CD4-positive, alpha-beta T cell treated with Interleukin-10 for 1 hour (primary cell): ENCODE measurements around the gene RHBDL2.
"Not testable (repeated sequence)": the region's sequence is repeated elsewhere in the genome, so short reads cannot be mapped to it uniquely, and the experiment has no call there.

Experiments
- DNase-seq: peaks from one replicate; pipeline ENCODE4 v3.0.0-alpha.2; 2020

Gene RHBDL2

DNA sequence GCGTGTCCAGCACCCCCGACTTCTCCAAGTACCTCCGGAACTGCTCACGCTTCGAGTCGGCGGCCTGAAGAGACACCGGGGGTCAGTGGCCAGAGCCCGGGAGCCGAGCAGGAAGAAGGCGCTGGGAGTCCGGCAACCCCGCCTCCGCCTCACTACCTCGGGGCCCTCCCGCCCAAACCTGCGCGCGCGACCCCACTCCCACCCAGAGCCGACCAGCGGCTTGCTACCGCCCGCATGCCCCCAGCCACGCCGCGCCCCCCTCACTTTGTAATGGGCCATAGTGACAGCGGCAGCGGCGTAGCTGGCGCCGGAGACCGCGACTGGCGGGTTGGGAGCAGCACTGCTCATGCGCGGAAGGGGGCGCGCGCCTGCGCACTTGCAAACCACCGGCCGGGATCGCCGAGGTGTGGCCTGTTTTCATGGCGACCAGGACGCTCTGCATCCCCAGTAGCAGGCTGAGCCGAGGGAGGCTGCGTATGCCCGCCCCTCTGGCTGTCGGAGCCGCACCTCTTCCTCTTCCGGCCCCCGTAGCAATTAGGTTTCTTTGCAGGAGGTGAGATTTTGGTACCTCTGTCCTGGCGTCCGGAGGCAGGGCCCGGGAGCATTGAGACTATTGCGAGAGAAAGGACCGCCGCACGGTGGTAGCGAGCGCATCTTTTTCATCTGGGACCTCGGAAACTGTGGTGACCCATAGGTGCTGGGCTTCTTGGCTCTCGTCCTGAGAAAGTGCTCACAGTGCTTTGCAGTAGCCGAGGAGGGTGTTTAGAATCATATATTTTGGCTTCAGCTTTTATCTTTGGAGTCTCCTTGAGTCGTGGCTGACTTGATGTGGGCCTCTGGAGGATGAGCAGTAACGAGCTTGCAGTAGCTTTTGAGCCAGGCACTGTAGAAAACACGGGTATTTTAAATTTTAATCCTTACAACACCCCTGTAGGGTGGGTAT, 68.3 kb downstream of the RHBDL2 start, which contains the start of gene MYCBP:
MYCBP (minus strand) TSS at position 322 of the 943 bp plus-strand sequence; CDS start at position 279, 43 bp downstream.
- DNase-seq = peak; percentile 98

DNA sequence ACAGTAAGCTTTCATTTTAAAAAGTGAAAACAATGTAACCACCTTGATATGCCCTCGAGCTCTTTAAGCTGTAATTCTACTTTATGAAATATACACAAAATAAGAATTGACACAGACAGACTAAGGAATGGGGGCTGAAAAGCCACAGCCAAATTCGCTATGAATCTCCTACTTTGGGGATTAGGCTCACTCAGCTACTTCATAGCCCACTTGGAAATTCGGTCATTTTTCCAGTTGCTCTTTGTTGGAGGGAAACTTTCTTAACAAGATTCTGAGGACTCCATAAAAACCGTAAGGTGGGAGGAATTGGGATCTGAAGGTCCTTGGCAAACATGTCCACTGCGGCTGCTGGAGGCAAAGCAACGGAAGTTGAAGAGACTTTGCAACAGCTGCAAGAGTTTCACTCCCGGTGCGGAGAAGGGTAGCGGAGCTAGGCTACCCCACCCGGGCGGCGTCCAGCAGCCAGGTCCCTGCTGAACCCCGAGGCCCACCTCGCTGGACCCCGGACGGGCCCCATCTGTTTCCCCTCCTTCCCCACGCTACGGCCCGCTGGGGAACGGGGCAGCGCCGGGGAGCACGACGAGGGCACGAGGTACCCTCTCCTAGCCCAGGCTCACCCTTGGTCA, 69.1 kb downstream of the RHBDL2 start:
- DNase-seq = peak; percentile 21

DNA sequence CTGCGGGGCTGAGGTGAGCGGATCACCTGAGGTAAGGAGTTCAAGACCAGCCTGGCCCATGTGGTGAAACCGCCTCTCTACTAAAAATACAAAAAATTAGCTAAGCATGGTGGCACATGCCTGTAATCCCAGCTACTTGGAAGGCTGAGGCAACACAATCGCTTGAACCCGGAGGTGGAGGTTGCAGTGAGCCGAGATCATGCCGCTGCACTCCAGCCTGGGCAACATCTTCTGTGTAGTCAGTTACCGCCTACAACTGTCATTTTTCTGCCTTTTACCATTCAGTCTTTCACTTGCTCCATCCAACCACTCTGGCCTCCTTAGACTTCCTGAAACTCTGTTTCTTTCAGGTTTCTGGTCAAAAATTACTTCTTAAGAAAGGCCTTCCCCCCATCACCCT, 70.6 kb downstream of the RHBDL2 start:
- DNase-seq = no peak

DNA sequence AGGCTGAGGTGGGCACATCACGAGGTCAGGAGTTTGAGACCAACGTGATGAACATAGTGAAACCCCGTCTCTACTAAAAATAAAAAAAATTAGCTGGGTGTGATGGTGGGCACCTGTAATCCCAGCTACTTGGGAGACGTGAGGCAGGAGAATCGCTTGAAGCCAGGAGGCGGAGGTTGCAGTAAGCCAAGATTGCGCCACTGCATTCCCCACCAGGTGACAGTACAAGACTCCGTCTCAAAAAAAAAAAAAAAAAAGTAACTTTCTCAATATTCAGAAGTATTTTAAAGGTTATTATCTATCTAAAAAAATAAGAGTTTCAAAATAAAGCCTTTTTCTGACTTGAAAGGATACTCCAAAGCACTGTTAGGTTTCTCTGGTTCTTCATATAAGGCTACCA, 74.4 kb downstream of the RHBDL2 start:
- DNase-seq = no peak

DNA sequence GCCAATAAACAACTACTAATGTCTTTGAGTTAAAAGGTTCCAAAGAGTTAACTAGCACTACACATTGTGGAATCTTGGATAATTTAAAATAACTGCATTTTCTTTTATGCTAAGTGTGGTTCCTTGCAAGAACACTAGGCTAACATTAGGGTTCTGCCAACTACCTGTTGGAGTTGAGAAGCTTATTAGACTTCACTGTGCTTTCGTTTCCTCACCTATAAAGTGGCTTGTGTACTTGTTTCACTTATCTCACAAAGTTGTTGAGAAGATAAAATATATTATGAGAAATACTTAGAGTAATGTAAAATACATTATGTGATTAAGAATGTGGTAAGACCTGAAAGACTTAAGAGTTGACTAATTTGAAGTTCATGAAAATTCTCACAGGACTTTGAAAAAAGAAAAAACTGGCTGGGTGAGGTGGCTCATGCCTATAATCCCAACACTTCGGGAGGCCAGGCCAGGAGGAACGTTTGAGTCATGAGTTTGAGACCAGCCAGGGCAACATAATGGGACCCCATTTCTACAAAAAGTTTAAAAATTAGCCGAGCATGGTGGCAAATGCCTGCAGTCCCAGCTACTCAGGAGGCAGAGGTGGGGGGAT, 76.4 kb downstream of the RHBDL2 start:
- DNase-seq = no peak

DNA sequence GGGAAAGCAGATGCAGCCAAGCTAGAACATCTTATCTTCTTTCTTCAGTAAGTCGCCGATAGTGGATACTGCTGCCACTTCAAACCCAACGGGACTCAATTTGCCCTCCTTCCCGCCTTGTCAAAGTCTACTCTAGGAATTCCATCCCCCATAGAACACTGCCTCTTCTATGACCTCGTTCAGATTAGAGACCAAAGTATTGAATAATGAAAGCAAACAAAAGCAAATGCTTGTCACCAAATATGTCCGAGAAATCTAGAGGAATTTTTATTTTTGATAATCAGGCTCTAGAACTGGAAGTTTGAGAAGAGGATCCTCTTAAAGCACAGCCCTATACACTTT, 81.2 kb downstream of the RHBDL2 start:
- DNase-seq = no peak

DNA sequence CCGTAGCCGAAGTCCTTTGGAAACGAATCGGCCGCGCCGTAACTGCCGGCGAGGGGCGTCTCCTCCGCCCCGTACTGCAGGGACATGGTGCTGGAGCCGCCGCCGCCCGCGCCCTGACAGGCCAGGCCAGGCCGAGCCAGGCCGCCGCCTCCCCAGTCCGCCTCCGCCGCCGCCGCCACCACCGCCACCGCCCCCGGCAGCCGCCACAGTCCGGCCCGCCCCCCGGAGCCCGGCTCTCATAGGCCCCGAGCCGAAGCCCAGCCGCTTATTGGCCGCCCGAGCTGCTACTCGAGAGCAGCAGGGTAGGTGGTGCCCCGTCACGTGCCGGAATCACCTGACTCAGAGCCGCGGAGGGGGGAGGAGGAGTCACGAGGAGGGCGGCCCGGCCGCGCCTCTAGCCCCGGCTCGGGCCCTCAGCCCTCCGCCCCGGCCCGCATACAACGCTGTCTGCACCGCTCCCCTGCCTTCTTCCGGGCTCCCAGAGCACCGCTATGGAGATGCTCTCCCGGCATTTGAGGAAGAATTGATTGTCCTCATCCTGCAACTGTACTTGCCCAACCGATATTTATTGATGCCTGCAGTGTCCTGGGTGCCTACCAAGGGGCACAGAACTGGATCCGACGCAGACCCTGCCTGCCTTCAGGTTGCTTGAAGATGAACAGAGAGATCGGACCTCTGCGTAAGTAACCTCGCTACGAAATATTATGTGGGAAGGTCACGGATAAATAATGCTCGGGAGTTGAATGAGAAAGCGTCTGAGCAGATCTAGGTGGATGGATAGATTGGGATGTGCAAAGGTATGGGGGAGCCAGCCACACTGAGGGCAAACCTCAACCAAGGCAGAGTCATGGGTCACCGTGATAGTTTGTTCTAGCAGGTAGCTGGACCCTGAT, 81.8 kb downstream of the RHBDL2 start, which contains the start of gene RRAGC:
RRAGC (minus strand) TSS at position 212 of the 893 bp plus-strand sequence; CDS start at position 86, 126 bp downstream.
- peak; percentile 98 for DNase-seq

DNA sequence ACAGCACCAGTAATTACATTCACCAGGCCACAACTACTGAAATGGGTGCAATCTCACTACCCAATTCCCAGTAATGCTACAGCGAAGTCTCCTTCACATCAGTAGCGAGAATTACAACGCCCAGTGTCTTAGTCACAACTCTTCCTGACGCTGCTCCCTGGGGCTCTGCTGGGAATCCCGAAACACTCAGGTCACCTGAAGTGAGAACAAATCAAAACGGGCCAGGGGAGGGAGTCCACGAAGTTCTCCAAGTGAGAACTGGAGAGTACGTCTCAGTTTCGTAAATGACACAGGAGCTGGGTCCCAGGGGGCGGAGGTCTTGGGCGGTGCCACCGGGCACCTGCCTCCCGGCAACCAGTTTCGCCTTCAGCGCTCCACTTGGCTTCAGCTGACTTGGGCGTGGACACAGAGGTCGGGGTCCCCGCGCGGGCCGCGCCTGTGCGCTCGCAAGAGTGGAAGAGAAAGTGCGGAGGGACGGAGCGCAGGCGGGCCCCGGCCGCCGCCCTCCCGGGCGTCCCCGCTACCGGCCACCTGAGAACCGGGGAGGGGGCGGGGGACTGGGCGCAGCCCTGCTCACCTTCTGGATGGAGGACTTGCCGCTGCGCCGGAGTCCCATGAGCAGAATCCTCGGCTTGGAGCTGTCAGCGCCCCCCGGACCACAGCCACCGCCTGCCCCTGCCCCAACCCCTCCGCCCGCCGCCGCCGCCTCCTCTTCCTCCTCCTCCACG, 82.6 kb downstream of the RHBDL2 start:
- peak; percentile 42 for DNase-seq

DNA sequence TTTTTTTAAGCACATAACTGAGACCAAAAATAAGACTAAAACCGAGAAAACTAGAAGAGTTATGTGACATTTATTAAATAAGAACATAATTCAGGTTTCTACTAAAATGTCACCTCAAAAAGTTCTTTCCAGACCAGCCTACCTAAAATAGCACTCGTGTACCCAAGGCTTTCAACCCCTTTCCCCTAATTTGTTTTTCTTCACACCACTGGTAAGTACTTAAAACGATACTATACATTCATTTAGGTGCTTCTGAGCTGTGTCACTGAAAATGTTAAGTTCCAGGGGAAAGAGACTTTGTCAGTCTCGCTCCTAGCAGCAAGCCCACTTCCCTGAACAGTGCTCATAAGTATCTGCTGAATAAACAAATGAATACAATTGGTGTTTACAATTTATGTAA, 88.8 kb downstream of the RHBDL2 start:
- no peak for DNase-seq

DNA sequence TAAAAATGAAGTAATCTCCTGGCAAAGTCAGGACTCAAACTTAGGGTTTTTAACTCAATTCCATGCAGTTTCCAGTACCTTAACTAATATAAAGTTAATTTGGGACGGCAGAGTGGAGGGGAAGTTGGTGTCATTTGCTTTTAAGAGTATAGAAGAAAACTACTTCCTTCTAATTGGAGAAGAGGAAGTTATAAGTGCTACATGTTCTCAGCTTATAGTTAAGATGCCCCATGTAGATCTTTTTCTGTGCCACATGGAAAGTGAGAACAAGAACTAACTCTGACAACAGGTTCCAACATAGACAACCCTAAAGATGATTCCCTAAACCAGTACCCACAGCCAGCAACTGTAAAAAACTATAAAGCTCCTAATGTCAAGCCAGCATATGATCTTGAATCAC, 93.6 kb downstream of the RHBDL2 start:
- no peak for DNase-seq

DNA sequence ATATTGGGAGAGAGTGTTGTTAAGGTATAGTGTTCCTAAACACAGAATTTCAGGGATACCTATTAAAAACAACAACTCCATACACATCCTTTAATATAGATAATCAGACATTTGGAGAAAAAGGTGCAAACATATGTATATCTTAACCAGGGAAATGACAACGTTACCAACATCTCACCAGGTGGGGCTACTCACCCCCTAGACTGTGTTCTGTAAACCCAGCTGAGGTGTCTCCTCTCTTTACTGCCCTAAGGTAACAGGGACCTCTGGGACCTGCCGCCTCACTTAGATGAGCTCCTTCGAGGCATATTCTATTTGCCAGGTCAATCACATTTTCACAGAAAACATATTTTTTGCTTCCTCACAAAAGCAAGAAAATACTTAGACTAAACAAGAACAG, 95.4 kb downstream of the RHBDL2 start:
- no peak for DNase-seq

DNA sequence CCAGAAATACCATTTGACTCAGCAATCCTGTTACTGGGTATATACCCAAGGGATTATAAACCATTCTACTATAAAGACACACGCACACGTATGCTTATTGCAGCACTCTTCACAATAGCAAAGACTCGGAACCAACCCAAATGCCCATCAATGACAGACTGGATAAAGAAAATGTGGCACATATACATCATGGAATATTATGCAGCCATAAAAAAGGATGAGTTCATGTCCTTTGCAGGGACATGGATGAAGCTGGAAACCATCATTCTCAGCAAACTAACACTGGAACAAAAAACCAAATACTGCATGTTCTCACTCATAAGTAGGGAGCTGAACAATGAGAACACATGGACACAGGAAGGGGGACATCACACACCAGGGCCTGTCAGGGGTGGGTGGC, 96.5 kb downstream of the RHBDL2 start:
- DNase-seq = not testable (repeated sequence)

DNA sequence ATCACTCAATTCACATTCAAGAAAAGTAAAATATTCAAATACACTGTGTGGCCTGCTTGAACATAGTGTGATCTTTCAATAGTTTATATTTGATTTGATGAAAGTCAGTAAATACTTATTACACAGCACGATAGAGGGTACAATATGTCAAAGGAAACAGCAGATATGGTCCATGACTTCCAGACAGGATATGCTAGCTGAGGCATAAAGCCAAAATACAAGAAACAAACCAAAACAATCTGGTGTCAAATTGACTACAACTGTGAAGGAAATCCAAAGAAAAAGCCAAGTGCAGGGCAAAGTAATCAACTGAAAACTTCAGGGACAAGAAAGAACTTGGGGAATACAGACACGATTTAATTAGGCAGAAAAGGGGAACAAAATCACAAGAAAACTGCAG, 101.3 kb downstream of the RHBDL2 start:
- DNase-seq = no peak

DNA sequence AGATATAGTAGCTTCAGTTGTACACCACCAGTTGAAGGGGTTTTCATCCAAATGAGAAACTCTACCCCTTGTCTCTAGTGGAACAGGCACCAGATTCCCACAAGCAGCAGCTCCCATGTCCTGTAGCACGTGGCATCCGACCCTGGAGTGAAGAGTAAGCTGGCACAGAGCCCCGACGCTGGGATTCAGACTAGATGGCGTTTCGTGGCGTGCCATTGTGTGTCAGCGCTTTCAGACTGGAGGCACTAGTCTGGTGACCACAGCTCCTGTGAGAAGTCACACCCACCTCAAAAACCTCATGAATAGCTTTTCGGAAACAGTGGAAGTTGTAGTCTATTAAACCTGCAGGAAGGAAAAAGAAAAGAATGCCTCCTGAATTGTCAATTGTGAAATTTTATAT, 102.3 kb downstream of the RHBDL2 start:
- DNase-seq = no peak

DNA sequence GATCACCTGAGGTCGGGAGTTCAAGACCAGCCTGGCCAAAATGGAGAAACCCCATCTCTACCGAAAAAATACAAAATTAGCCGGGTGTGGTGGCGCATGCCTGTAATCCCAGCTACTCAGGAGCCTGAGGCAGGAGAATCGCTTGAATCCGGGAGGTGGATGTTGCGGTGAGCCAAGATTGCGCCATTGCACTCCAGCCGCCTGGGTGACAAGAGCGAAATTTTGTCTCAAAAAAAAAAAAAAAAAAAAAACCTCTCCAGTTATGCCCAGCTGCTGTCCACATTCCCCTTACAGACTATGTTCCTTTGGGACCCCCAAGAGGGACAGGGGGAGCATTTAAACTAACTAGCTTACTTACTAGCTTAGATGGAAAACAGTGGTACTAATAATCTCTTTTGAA, 105.3 kb downstream of the RHBDL2 start:
- not testable (repeated sequence) for DNase-seq
